Fibroblast of lung (primary cell): ENCODE data around the gene CDKN3. TPM values are rescaled to one million over a fixed set of nuclear protein-coding genes. Genes with fewer than 3 reads are reported as not detected.
A peak's percentile ranks its signal among the peaks of the same experiment; 100 is the strongest.

Experiments used
- DNase-seq, 2 donors: peaks; one replicate each; pipeline versions ENCODE4 v3.0.0 to v3.0.0-alpha.2; 2010; ENCODE audit warnings: low read depth in 2 of 2
- H2AFZ ChIP-seq: 2 replicates; pipeline ENCODE4 v1.5.1; 2012; ENCODE audit warnings: low read length, control low read depth, inconsistent platforms
- H3K27ac ChIP-seq: 2 replicates; pipeline ENCODE4 v1.5.1; 2011; ENCODE audit warnings: low read length, control low read depth; ENCODE audit not compliant: insufficient read depth
- H3K27me3 ChIP-seq: 2 replicates; pipeline ENCODE4 v1.5.1; 2011; ENCODE audit warnings: mild to moderate bottlenecking, low read length; ENCODE audit not compliant: control insufficient read depth, insufficient read depth
- H3K36me3 ChIP-seq: 2 replicates; pipeline ENCODE4 v1.5.1; 2011; ENCODE audit warnings: low read length; ENCODE audit not compliant: control insufficient read depth, insufficient read depth
- H3K4me1 ChIP-seq: 2 replicates; pipeline ENCODE4 v1.5.1; 2011; ENCODE audit warnings: low read length; ENCODE audit not compliant: control insufficient read depth, insufficient read depth; ENCODE audit errors: extremely low read depth
- H3K4me2 ChIP-seq: 2 replicates; pipeline ENCODE4 v1.5.1; 2011; ENCODE audit warnings: low read length, control low read depth; ENCODE audit not compliant: insufficient read depth; ENCODE audit errors: extremely low read depth
- H3K4me3 ChIP-seq, 4 experiments: fragments of 200-600 bp in 1 of 4; sonication (generic) in 1 of 4; replicated peaks in 1 of 4; 2 replicates each; pipeline ENCODE4 v1.5.1; 2011 to 2016; ENCODE audit warnings: low read length in 4 of 4, low read depth in 3 of 4, mild to moderate bottlenecking in 3 of 4, control low read depth in 2 of 4, inconsistent platforms in 1 of 4, mixed read lengths in 1 of 4; ENCODE audit not compliant: insufficient read depth in 1 of 4; ENCODE audit errors: control extremely low read depth in 1 of 4
- H3K79me2 ChIP-seq: 2 replicates; pipeline ENCODE4 v1.5.1; 2012; ENCODE audit warnings: mild to moderate bottlenecking, low read length, inconsistent platforms; ENCODE audit not compliant: control insufficient read depth, insufficient read depth
- H3K9ac ChIP-seq: 2 replicates; pipeline ENCODE4 v1.5.1; 2011; ENCODE audit warnings: mild to moderate bottlenecking, low read length, control low read depth; ENCODE audit not compliant: insufficient read depth
- H3K9me3 ChIP-seq: 2 replicates; pipeline ENCODE4 v1.5.1; 2012; ENCODE audit warnings: low read depth, low read length; ENCODE audit not compliant: control insufficient read depth, insufficient read depth
- H4K20me1 ChIP-seq: 2 replicates; pipeline ENCODE4 v1.5.1; 2011; ENCODE audit warnings: low read length; ENCODE audit not compliant: control insufficient read depth, insufficient read depth; ENCODE audit errors: extremely low read depth
- EZH2 ChIP-seq: IDR thresholded peaks from 2 replicates; pipeline ENCODE4 v1.5.1; 2012; ENCODE audit warnings: low read length, control low read depth, mild to moderate bottlenecking; ENCODE audit errors: missing control alignments
- polyA minus RNA-seq: library from RNA; depleted of rRNA, polyadenylated mRNA; stranded (reverse); fragments of >200 nt; gene quantifications from 2 replicates; pipeline ENCODE4 v1.2.3, GENCODE V29; 2011; ENCODE audit warnings: low replicate concordance
- polyA plus RNA-seq, 2 donors: library from polyadenylated mRNA; depleted of rRNA in 1 of 2; stranded (reverse) in 1 of 2; unstranded in 1 of 2; fragments of >200 nt; gene quantifications; 2 replicates each; pipeline ENCODE4 v1.2.1, GENCODE V29; 2011 to 2012; ENCODE audit warnings: missing spikeins in 1 of 2
- total RNA-seq: library from RNA; depleted of rRNA; stranded (reverse); fragments of >200 nt; gene quantifications from 2 replicates; pipeline ENCODE4 v1.2.1, GENCODE V29; 2014
- TF ChIP-seq, protein P1 (sequence below), 2 donors: IDR thresholded peaks in 1 of 2; conservative IDR thresholded peaks in 1 of 2; 1 replicate in 1 of 2; 2 replicates in 1 of 2; pipeline ENCODE4 v1.5.1; 2011 to 2012; ENCODE audit warnings: low read length in 2 of 2, control low read depth in 1 of 2, inconsistent platforms in 1 of 2, low read depth in 1 of 2, mild to moderate bottlenecking in 1 of 2

CDKN3 gene, protein sequence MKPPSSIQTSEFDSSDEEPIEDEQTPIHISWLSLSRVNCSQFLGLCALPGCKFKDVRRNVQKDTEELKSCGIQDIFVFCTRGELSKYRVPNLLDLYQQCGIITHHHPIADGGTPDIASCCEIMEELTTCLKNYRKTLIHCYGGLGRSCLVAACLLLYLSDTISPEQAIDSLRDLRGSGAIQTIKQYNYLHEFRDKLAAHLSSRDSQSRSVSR
- 9.5 and 51.5 TPM in 2 replicates for total RNA-seq
- 27.0 and 104 TPM in 2 replicates for polyA plus RNA-seq
- 25.8 and 96.6 TPM in 2 replicates for polyA plus RNA-seq (2012)
- polyA minus RNA-seq, result 6.5 TPM in 1 of 2 replicates, not detected in the other

DNA sequence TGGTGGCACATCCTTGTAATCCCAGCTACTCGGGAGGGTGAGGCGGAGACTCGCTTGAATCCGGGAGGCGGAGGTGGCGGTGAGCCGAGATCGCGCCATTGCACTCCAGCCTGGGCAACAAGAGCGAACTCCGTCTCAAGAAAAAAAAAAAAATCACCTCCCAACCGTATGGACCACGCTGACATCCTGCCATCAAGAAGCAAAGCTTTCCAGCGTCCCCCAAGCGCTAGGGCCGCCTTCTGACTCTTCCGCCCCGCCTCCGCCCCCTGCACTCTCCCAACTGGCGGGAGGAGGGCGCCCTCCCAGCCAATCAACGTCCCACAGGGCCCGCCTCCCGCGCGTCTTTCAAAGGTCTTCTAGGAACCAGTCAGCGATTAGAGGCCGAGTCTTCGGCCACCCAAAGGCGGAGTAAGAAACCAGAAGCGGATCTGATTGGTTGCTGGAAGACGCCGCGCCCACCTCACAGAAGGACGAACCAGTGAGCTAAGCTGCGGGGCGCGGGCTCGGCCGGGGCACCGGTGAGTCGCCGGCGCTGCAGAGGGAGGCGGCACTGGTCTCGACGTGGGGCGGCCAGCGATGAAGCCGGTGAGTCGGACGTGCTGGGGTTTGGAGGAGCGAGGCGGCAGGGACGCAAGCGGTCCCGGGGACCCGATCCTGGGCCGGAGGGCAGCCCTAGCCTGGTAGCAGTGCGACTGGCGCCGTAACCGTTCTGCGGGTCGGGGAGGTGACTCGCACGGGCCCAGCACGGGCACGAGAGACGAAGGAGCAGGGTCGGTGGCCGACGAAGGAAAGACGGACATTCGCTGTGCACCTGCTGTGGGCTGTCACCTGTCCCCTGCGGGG is at the start of gene CDKN3:
Gene CDKN3 (plus strand): TSS at position 515 of the 843 bp plus-strand sequence. CDS start 62 bp downstream, at position 577.
- peaks cover 19% of the 10 kb centered on the region for H3K79me2 ChIP-seq
- peak within 1 kb of the TSS; percentile 81 for H3K4me2 ChIP-seq
- H3K4me1 ChIP-seq, result peaks cover 7% of the 10 kb centered on the region
- peak within 1 kb of the TSS; percentile 60 for H3K9ac ChIP-seq
- peak within 1 kb of the TSS; percentile 82 for H2AFZ ChIP-seq
- TF ChIP-seq EZH2, result no peak
- TF ChIP-seq, protein P1, sequence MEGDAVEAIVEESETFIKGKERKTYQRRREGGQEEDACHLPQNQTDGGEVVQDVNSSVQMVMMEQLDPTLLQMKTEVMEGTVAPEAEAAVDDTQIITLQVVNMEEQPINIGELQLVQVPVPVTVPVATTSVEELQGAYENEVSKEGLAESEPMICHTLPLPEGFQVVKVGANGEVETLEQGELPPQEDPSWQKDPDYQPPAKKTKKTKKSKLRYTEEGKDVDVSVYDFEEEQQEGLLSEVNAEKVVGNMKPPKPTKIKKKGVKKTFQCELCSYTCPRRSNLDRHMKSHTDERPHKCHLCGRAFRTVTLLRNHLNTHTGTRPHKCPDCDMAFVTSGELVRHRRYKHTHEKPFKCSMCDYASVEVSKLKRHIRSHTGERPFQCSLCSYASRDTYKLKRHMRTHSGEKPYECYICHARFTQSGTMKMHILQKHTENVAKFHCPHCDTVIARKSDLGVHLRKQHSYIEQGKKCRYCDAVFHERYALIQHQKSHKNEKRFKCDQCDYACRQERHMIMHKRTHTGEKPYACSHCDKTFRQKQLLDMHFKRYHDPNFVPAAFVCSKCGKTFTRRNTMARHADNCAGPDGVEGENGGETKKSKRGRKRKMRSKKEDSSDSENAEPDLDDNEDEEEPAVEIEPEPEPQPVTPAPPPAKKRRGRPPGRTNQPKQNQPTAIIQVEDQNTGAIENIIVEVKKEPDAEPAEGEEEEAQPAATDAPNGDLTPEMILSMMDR (conservative IDR thresholded peaks at IDR 0.05 in 1 of 2, IDR thresholded peaks at IDR 0.05 in 1 of 2; ENCODE audit: low read depth in 1 of 2, low read length in 2 of 2), result peak; percentile 19 to 26
- peak within 1 kb of the TSS; percentile 60 for H3K27ac ChIP-seq
- peaks cover 1% of the 10 kb centered on the region for H3K36me3 ChIP-seq
- H3K4me3 ChIP-seq, result peak within 1 kb of the TSS; percentile 56 to 75 (median 68)
- H4K20me1 ChIP-seq, result no peaks in the 10 kb centered on the region
- peak; percentile 99 for DNase-seq
- H3K27me3 ChIP-seq, result no peaks in the 10 kb centered on the region
- H3K9me3 ChIP-seq, result no peaks in the 10 kb centered on the region

DNA sequence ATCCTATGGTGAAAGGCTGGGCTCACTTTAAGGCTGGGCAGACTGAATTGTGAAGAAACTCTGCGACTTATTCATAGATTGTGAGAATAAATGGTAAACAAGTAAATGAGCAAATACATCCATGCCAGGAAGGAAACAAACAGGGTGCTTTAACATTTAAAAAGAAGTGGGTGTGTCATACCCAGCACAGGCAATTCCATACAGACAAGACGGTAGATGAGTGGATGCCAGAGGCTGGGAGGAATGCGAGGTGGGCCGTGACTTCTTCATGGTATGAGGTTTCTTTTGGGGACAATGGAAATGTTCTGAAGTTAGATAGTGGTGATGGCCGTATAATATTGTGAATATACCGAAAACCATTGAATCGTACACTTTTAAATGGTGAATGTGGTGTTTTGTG is 49.8 kb upstream of the CDKN3 start:
- no peak overlapping the region for H3K9ac ChIP-seq
- H3K9me3 ChIP-seq, result no peaks in the 10 kb centered on the region
- no peak for DNase-seq
- no peaks in the 10 kb centered on the region for H3K36me3 ChIP-seq
- H3K4me1 ChIP-seq, result no peaks in the 10 kb centered on the region
- H4K20me1 ChIP-seq, result no peaks in the 10 kb centered on the region
- H3K27me3 ChIP-seq, result no peaks in the 10 kb centered on the region
- no peaks in the 10 kb centered on the region for H3K79me2 ChIP-seq
- no peak for TF ChIP-seq EZH2
- TF ChIP-seq, protein P1 (conservative IDR thresholded peaks at IDR 0.05 in 1 of 2, IDR thresholded peaks at IDR 0.05 in 1 of 2; ENCODE audit: low read depth in 1 of 2, low read length in 2 of 2), result no peak
- H3K4me2 ChIP-seq, result no peak overlapping the region
- no peak overlapping the region for H3K27ac ChIP-seq
- no peak overlapping the region for H3K4me3 ChIP-seq
- no peak overlapping the region for H2AFZ ChIP-seq

DNA sequence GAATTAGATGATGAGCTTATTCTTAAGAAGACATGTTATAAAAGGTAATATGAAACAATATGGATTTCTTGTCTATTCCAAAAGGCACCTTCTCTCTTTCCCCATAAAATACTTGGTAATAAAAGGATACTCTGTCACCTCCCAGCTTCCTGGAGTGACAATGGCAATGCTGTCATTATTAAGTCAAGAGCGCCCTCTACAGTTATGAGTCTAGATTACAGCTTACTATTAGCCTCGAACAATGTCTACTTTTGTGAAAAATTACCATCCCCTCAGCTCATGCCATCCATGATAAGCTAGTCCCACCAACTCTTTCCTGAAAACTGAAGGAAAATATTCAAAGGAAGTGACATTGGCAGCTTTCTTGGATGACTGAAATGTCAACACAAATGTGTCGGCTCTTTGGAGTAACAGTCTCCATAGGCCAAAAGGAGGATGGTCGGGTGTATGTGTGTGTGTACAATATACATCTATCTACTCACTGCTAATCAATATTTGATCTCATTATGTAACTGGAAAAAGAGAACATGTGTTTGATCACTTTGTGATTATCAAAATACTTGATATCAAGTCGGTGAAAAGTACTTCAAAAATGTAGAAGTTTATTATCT is 48.7 kb upstream of the CDKN3 start:
- no peak overlapping the region for H3K4me2 ChIP-seq
- no peak overlapping the region for H3K9ac ChIP-seq

More for the DNA sequence above, 48.7 kb upstream of the CDKN3 start:
- Histone ChIP-seq H2AFZ (no peak overlapping the region), H4K20me1 (no peaks in the 10 kb centered on the region), H3K27ac (no peak overlapping the region), H3K36me3 (no peaks in the 10 kb centered on the region), H3K79me2 (no peaks in the 10 kb centered on the region), H3K27me3 (no peaks in the 10 kb centered on the region), H3K9me3 (no peaks in the 10 kb centered on the region), H3K4me1 (no peaks in the 10 kb centered on the region), H3K4me3 (no peak overlapping the region)
- TF ChIP-seq, protein P1 (conservative IDR thresholded peaks at IDR 0.05 in 1 of 2, IDR thresholded peaks at IDR 0.05 in 1 of 2; ENCODE audit: low read depth in 1 of 2, low read length in 2 of 2), result peak; percentile 64 to 66
- TF ChIP-seq EZH2, result no peak
- peak in 1 of 2 donors; percentile 64 for DNase-seq
